Keratinocyte (primary cell): ENCODE measurements around the gene FKBP1B. TPM values are rescaled to one million over a fixed set of nuclear protein-coding genes. Genes with fewer than 3 reads are reported as not detected.

Experiments used
- DNase-seq: peaks from one replicate; pipeline ENCODE4 v3.0.0-alpha.2; 2011; ENCODE audit warnings: low read depth, missing footprints, low spot score
- FAIRE-seq: peaks from 2 replicates; lab custom pipeline; 2011; peaks lifted over from hg19 to GRCh38; lab: Jason Lieb, UNC
- H2AFZ ChIP-seq: 2 replicates; pipeline ENCODE4 v1.6.0; 2012; ENCODE audit warnings: low read length, control low read depth, inconsistent platforms; ENCODE audit not compliant: control insufficient read depth
- H3K27ac ChIP-seq: 2 replicates; pipeline ENCODE4 v1.5.1; 2011; ENCODE audit warnings: low read length; ENCODE audit not compliant: control insufficient read depth, insufficient read depth
- H3K27me3 ChIP-seq: 3 replicates; pipeline ENCODE4 v1.6.0; 2011; ENCODE audit warnings: low read length; ENCODE audit not compliant: control insufficient read depth, insufficient read depth; ENCODE audit errors: extremely low read depth
- H3K36me3 ChIP-seq, 2 experiments: 2 replicates in 1 of 2; 3 replicates in 1 of 2; pipeline ENCODE4 v1.5.1; 2011; ENCODE audit warnings: low read length in 2 of 2, mild to moderate bottlenecking in 1 of 2; ENCODE audit not compliant: control insufficient read depth in 2 of 2, insufficient read depth in 2 of 2; ENCODE audit errors: extremely low read depth in 1 of 2
- H3K4me1 ChIP-seq: 3 replicates; pipeline ENCODE4 v1.5.1; 2011; ENCODE audit warnings: low read length; ENCODE audit not compliant: control insufficient read depth, insufficient read depth; ENCODE audit errors: extremely low read depth
- H3K4me2 ChIP-seq: 3 replicates; pipeline ENCODE4 v1.6.0; 2011; ENCODE audit warnings: low read depth, low read length; ENCODE audit not compliant: control insufficient read depth, insufficient read depth; ENCODE audit errors: extremely low read depth
- H3K4me3 ChIP-seq, 3 experiments: fragments of 200-600 bp in 1 of 3; sonication (generic) in 1 of 3; 2 replicates in 2 of 3; 3 replicates in 1 of 3; pipeline ENCODE4 v1.5.1; 2011 to 2016; ENCODE audit warnings: low read length in 3 of 3, mild to moderate bottlenecking in 3 of 3, control low read depth in 2 of 3, inconsistent platforms in 1 of 3, low read depth in 1 of 3, mixed read lengths in 1 of 3, mixed run types in 1 of 3, moderate library complexity in 1 of 3; ENCODE audit not compliant: control insufficient read depth in 2 of 3, insufficient read depth in 2 of 3; ENCODE audit errors: extremely low read depth in 1 of 3
- H3K79me2 ChIP-seq: 2 replicates; pipeline ENCODE4 v1.6.0; 2012; ENCODE audit warnings: low read length; ENCODE audit not compliant: control insufficient read depth, insufficient read depth
- H3K9ac ChIP-seq: 3 replicates; pipeline ENCODE4 v1.6.0; 2011; ENCODE audit warnings: low read length; ENCODE audit not compliant: control insufficient read depth, insufficient read depth; ENCODE audit errors: extremely low read depth
- H3K9me1 ChIP-seq: 3 replicates; pipeline ENCODE4 v1.6.0; 2011; ENCODE audit warnings: low read length; ENCODE audit not compliant: control insufficient read depth, insufficient read depth; ENCODE audit errors: extremely low read depth
- H3K9me3 ChIP-seq: 2 replicates; pipeline ENCODE4 v1.5.1; 2012; ENCODE audit warnings: low read depth, low read length; ENCODE audit not compliant: control insufficient read depth
- H4K20me1 ChIP-seq: 3 replicates; pipeline ENCODE4 v1.6.0; 2011; ENCODE audit warnings: low read length; ENCODE audit not compliant: control insufficient read depth, insufficient read depth; ENCODE audit errors: extremely low read depth
- EZH2 ChIP-seq: IDR thresholded peaks from one replicate; pipeline ENCODE4 v1.6.1; 2012; ENCODE audit warnings: inconsistent platforms, mild to moderate bottlenecking, low read length, moderate library complexity
- dilution Hi-C: fragments of 300-500 bp; cut with MboI; formaldehyde crosslinking; loops from one replicate; pipeline ENCODE4 v1.7.0; 2020; ENCODE audit warnings: low sequenced_read_pairs; ENCODE audit not compliant: extremely low pct_ligation_motif_present
- polyA plus RNA-seq, 5 experiments: library from polyadenylated mRNA; depleted of rRNA in 3 of 5; stranded (reverse) in 3 of 5; stranded (forward) in 1 of 5; unstranded in 1 of 5; fragments of >200 nt; gene quantifications; 1 replicate in 1 of 5; 2 replicates in 3 of 5; 3 replicates in 1 of 5; pipeline versions ENCODE4 v1.2.1 to v1.2.3, GENCODE V29; 2011 to 2012; ENCODE audit warnings: missing spikeins in 2 of 5, low read depth in 1 of 5, low replicate concordance in 1 of 5
- TF ChIP-seq, protein P1 (sequence below), 3 experiments: IDR thresholded peaks in 1 of 3; conservative IDR thresholded peaks in 1 of 3; optimal IDR thresholded peaks in 1 of 3; 2 replicates in 2 of 3; 3 replicates in 1 of 3; pipeline versions ENCODE3 to v1.5.1; 2011; ENCODE audit warnings: low read length in 3 of 3, mild to moderate bottlenecking in 3 of 3, moderate library complexity in 2 of 3, control low read depth in 1 of 3, inconsistent platforms in 1 of 3; ENCODE audit not compliant: insufficient read depth in 2 of 3; ENCODE audit errors: extremely low read depth in 1 of 3

The FKBP1B gene
- polyA plus RNA-seq, 1 donor (not counting 4 experiments of a cell fraction or from before 2014, with no cell fraction given) = 24.5 TPM

GRCh38 chr2:24022324-24022974, 27.1 kb upstream of the FKBP1B start:
- Histone ChIP-seq H3K9me1 (no peaks in the 10 kb centered on the region), H3K9me3 (no peaks in the 10 kb centered on the region), H3K4me1 (peaks cover 3% of the 10 kb centered on the region), H3K9ac (no peak overlapping the region), H3K79me2 (no peaks in the 10 kb centered on the region), H4K20me1 (no peaks in the 10 kb centered on the region), H2AFZ (no peak overlapping the region), H3K27ac (no peak overlapping the region), H3K4me3 (no peak overlapping the region), H3K4me2 (no peak overlapping the region), H3K27me3 (no peaks in the 10 kb centered on the region), H3K36me3 (peaks cover 1 to 4% of the 10 kb centered on the region in 2 experiments)
- FAIRE-seq = no peak
- TF ChIP-seq, protein P1, sequence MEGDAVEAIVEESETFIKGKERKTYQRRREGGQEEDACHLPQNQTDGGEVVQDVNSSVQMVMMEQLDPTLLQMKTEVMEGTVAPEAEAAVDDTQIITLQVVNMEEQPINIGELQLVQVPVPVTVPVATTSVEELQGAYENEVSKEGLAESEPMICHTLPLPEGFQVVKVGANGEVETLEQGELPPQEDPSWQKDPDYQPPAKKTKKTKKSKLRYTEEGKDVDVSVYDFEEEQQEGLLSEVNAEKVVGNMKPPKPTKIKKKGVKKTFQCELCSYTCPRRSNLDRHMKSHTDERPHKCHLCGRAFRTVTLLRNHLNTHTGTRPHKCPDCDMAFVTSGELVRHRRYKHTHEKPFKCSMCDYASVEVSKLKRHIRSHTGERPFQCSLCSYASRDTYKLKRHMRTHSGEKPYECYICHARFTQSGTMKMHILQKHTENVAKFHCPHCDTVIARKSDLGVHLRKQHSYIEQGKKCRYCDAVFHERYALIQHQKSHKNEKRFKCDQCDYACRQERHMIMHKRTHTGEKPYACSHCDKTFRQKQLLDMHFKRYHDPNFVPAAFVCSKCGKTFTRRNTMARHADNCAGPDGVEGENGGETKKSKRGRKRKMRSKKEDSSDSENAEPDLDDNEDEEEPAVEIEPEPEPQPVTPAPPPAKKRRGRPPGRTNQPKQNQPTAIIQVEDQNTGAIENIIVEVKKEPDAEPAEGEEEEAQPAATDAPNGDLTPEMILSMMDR (optimal IDR thresholded peaks at IDR 0.05 in 1 of 3, IDR thresholded peaks at IDR 0.05 in 1 of 3, conservative IDR thresholded peaks at IDR 0.05 in 1 of 3; ENCODE audit: extremely low read depth in 1 of 3, insufficient read depth in 2 of 3, low read length in 3 of 3) = no peak
- no peak for TF ChIP-seq EZH2
- no peak for DNase-seq
- dilution Hi-C loops = no loop called here

GRCh38 chr2:24022975-24023575, 26.5 kb upstream of the FKBP1B start:
- peaks cover 3% of the 10 kb centered on the region for H3K4me1 ChIP-seq
- H3K79me2 ChIP-seq = no peaks in the 10 kb centered on the region
- peaks cover 1 to 4% of the 10 kb centered on the region in 2 experiments for H3K36me3 ChIP-seq
- H3K9ac ChIP-seq = no peak overlapping the region
- H4K20me1 ChIP-seq = no peaks in the 10 kb centered on the region
- dilution Hi-C loops = no loop called here
- TF ChIP-seq EZH2 = no peak
- TF ChIP-seq, protein P1 (optimal IDR thresholded peaks at IDR 0.05 in 1 of 3, IDR thresholded peaks at IDR 0.05 in 1 of 3, conservative IDR thresholded peaks at IDR 0.05 in 1 of 3; ENCODE audit: extremely low read depth in 1 of 3, insufficient read depth in 2 of 3, low read length in 3 of 3) = no peak
- no peak overlapping the region for H2AFZ ChIP-seq
- no peaks in the 10 kb centered on the region for H3K9me1 ChIP-seq
- no peak for FAIRE-seq
- no peaks in the 10 kb centered on the region for H3K9me3 ChIP-seq
- H3K4me2 ChIP-seq = no peak overlapping the region
- H3K4me3 ChIP-seq = no peak overlapping the region
- DNase-seq = no peak
- H3K27ac ChIP-seq = no peak overlapping the region
- no peaks in the 10 kb centered on the region for H3K27me3 ChIP-seq
